HG03378 (cell line): ENCODE measurements around the gene FAM13A.
A peak's percentile ranks its signal among the peaks of the same experiment; 100 is the strongest.
"Not testable (repeated sequence)": the region's sequence is repeated elsewhere in the genome, so short reads cannot be mapped to it uniquely, and the experiment has no call there.

Experiments used
- ATAC-seq: cut with Tn5 transposase; IDR thresholded peaks from one replicate; pipeline ENCODE4 v1.9.1; 2021; ENCODE audit warnings: mild to moderate bottlenecking, moderate library complexity; ENCODE audit not compliant: unreplicated experiment

The FAM13A gene

GRCh38 chr4:89056953-89057398 is at the start of gene FAM13A:
Gene FAM13A (minus strand): TSS chr4:89057185. CDS start chr4:89056964, 221 bp downstream.
- no peak for ATAC-seq

- no peak for ATAC-seq
These were observed 48.7 kb upstream of the FAM13A start for GRCh38 chr4:89105726-89106125.

GRCh38 chr4:89101256-89102161 is 44.5 kb upstream of the FAM13A start:
- peak; percentile 91 for ATAC-seq

- ATAC-seq: peak; percentile 3
These were observed 43.9 kb upstream of the FAM13A start for GRCh38 chr4:89100853-89101252.

GRCh38 chr4:89099471-89099870 is 42.5 kb upstream of the FAM13A start:
- ATAC-seq: no peak

- ATAC-seq: no peak
These were observed 42.0 kb upstream of the FAM13A start for GRCh38 chr4:89099034-89099433.

- no peak for ATAC-seq
These were observed 21.3 kb upstream of the FAM13A start for GRCh38 chr4:89078300-89078699.

GRCh38 chr4:89077761-89078160 is 20.8 kb upstream of the FAM13A start:
- no peak for ATAC-seq

- ATAC-seq: no peak
These were observed 15.9 kb upstream of the FAM13A start for GRCh38 chr4:89072921-89073320.

GRCh38 chr4:89071311-89071710 is 14.3 kb upstream of the FAM13A start:
- ATAC-seq: no peak

GRCh38 chr4:89070041-89070440 is 13.1 kb upstream of the FAM13A start:
- ATAC-seq: peak; percentile 62

GRCh38 chr4:89069481-89069880 is 12.5 kb upstream of the FAM13A start:
- peak; percentile 83 for ATAC-seq

GRCh38 chr4:89067417-89067816 is 10.4 kb upstream of the FAM13A start:
- ATAC-seq: no peak

GRCh38 chr4:89064848-89065247 is 7.9 kb upstream of the FAM13A start:
- ATAC-seq: no peak

GRCh38 chr4:89057844-89058243 is 859 bp upstream of the FAM13A start:
- ATAC-seq: not testable (repeated sequence)

- no peak for ATAC-seq
These were observed 563 bp downstream of the FAM13A start for GRCh38 chr4:89056292-89056952.

GRCh38 chr4:89055157-89056080 is 1.6 kb downstream of the FAM13A start:
- no peak for ATAC-seq

- ATAC-seq: no peak
These were observed 2.4 kb downstream of the FAM13A start for GRCh38 chr4:89054627-89055026.

GRCh38 chr4:89049853-89050252 is 7.1 kb downstream of the FAM13A start:
- no peak for ATAC-seq

- ATAC-seq: no peak
These were observed 7.9 kb downstream of the FAM13A start for GRCh38 chr4:89048906-89049601.
